ENCODE data around the gene RGL1. TPM values are rescaled to one million over a fixed set of nuclear protein-coding genes. Genes with fewer than 3 reads are reported as not detected.

RGL1 gene
- total and polyA plus RNA-seq, 7 donors = 0.93 to 6.8 (median 3.9) TPM

DNA sequence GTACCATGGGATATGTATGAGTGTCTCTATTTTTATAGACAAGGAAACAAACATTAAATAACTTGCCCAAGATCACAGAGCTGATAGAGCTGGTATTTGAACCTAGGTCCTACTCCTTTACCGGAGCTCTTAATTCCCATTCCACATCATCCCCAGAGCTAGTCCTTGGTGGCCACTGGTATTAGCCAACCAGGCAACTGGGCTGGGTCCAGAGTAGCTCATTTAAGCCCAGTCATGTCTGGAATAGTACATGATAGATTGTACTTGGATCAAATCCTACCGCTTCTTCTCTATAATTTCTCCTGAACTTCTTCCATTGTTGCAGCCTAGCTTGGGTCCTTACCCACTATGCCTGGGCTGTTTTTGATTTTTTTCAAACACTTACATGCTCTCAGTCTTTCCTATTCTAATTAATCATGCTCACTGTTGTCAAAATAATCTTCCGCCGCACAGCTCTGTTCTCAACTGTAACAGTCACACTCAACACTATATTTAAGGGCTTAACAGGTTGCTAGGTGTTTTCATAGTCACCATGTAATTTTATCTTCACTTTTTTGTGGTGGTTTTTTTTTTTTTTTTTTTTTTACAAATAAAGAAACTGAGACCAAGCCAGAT, 152.4 kb downstream of the RGL1 start:
- no peak overlapping the region for H3K4me3 ChIP-seq
- no peaks in the 10 kb centered on the region for H3K4me1 ChIP-seq
- H3K27me3 ChIP-seq (ENCODE audit: insufficient read depth in 3 of 3, low read length in 2 of 3) = no peaks in the 10 kb centered on the region
- peak; percentile 26 to 45 (median 36) for ATAC-seq
- H3K9me3 ChIP-seq = no peaks in the 10 kb centered on the region
- intact Hi-C loops (cut with DNase I) = no loop called here
- H3K36me3 ChIP-seq (ENCODE audit: insufficient read depth in 1 of 2, low read depth in 1 of 2) = no peaks in the 10 kb centered on the region
- DNase-seq = peak in 1 of 2 donors; percentile 45
- H3K27ac ChIP-seq = peak overlapping the region; percentile 24
- TF ChIP-seq, protein P1, sequence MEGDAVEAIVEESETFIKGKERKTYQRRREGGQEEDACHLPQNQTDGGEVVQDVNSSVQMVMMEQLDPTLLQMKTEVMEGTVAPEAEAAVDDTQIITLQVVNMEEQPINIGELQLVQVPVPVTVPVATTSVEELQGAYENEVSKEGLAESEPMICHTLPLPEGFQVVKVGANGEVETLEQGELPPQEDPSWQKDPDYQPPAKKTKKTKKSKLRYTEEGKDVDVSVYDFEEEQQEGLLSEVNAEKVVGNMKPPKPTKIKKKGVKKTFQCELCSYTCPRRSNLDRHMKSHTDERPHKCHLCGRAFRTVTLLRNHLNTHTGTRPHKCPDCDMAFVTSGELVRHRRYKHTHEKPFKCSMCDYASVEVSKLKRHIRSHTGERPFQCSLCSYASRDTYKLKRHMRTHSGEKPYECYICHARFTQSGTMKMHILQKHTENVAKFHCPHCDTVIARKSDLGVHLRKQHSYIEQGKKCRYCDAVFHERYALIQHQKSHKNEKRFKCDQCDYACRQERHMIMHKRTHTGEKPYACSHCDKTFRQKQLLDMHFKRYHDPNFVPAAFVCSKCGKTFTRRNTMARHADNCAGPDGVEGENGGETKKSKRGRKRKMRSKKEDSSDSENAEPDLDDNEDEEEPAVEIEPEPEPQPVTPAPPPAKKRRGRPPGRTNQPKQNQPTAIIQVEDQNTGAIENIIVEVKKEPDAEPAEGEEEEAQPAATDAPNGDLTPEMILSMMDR (IDR thresholded peaks at IDR 0.05) = no peak
- WGBS, 3 donors = 81 to 87% (median 85%) methylated on average over 4 of the region's 4 CpGs

DNA sequence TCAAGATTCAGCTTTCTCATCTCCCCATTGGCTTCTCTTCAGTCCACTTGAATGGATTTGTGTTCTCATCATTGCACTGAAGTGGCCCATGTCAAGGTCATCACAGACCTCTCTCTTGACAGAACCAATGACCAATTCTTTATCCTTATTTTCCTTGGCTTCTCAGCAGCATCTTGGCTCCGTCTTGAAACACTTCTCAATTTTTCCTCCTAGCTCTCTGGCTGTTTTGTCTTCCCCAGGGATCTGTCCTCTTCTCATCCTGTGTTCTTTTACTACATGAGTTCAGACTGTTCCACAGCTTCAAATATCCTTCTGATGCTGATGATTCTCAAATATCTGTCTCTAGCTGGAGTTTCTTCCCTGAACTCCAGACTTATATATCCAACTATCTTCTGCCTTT, 154.0 kb downstream of the RGL1 start:
- TF ChIP-seq, protein P1 (IDR thresholded peaks at IDR 0.05) = no peak
- no peaks in the 10 kb centered on the region for H3K27me3 ChIP-seq (ENCODE audit: insufficient read depth in 3 of 3, low read length in 2 of 3)
- H3K27ac ChIP-seq = no peak overlapping the region
- H3K4me3 ChIP-seq = no peak overlapping the region
- WGBS, 3 donors = 58 to 88% (median 58%) methylated on average over 1 of the region's 1 CpG
- peaks cover 0 to 3% of the 10 kb centered on the region in 2 donors for H3K36me3 ChIP-seq (ENCODE audit: insufficient read depth in 1 of 2, low read depth in 1 of 2)
- ATAC-seq (peak in 3 of 4 donors; percentile 38 to 64 (median 57)), DNase-seq (no peak)
- H3K9me3 ChIP-seq = no peaks in the 10 kb centered on the region
- H3K4me1 ChIP-seq = no peaks in the 10 kb centered on the region
- intact Hi-C loops (cut with DNase I) = no loop called here

DNA sequence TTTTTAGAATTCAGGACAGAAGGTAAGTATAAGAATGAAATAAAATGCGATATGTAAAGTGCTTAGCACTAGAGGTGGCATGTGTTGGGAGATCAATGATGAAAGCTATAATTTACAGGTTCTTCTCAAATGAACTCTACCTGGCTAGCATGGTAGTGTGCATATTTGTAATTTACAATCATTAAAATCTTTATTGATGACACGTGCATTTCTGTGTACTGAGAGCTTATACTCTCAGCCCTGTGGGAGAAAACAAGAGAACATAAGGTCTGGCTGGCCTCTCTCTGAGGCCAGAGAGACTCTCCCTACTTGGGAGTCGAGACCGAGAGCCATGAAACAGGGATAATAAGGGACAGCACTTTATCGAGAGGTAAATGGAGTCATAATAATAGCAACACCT, 156.2 kb downstream of the RGL1 start:
- no peaks in the 10 kb centered on the region for H3K27me3 ChIP-seq (ENCODE audit: insufficient read depth in 3 of 3, low read length in 2 of 3)
- 89 to 97% (median 95%) methylated on average over 5 of the region's 5 CpGs for WGBS, 3 donors
- peaks cover 0 to 3% of the 10 kb centered on the region in 2 donors for H3K36me3 ChIP-seq (ENCODE audit: insufficient read depth in 1 of 2, low read depth in 1 of 2)
- no peaks in the 10 kb centered on the region for H3K9me3 ChIP-seq
- DNase-seq (no peak), ATAC-seq (no peak)
- no peak overlapping the region for H3K27ac ChIP-seq
- H3K4me1 ChIP-seq = no peaks in the 10 kb centered on the region
- TF ChIP-seq, protein P1 (IDR thresholded peaks at IDR 0.05) = no peak
- H3K4me3 ChIP-seq = no peak overlapping the region
- intact Hi-C loops (cut with DNase I) = no loop called here

DNA sequence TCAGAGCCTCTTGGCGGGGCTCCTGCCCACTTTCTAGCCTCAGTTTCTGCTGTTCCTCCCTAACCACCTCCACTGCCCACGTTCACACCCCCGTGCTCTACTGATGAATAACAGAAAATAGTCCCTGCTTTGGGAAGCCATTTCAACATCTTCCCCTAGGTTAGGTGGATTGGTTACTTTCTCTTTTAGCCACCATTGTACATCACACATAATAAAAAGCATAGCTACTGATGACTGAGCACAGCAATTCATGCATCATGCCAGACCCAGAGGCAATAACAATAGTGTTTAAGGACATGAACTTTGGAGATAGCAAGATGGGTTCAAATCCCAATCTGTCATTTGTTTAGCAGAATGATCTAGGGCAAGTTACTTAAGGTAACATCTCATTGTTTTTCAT, 158.0 kb downstream of the RGL1 start:
- intact Hi-C loops (cut with DNase I) = no loop called here
- Histone ChIP-seq H3K36me3 (ENCODE audit: insufficient read depth in 1 of 2, low read depth in 1 of 2) (peaks cover 0 to 3% of the 10 kb centered on the region in 2 donors), H3K27me3 (ENCODE audit: insufficient read depth in 3 of 3, low read length in 2 of 3) (no peaks in the 10 kb centered on the region), H3K9me3 (no peaks in the 10 kb centered on the region), H3K4me1 (no peaks in the 10 kb centered on the region), H3K27ac (no peak overlapping the region), H3K4me3 (no peak overlapping the region)
- ATAC-seq (no peak), DNase-seq (no peak)
- TF ChIP-seq, protein P1 (IDR thresholded peaks at IDR 0.05) = no peak
- 95 to 98% (median 98%) methylated on average over 3 of the region's 3 CpGs for WGBS, 3 donors

DNA sequence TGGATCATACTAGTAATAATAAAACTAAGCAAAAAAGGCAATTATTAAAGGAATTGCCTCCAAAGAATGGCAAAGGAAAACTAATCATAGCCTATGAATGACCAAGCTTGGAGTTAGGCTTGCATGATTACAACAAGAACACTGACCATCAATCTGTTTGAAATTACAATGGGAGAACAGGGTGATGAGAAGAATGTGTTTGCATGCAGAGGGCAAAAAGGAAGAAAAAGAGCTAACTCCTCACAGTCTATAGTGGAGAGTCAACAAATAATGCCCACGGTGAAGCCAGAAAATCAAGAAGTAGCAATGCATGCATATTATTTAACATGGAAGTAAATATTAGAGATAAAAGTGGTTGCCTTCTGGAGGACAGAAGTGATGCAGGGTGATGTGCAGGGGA, 160.8 kb downstream of the RGL1 start:
- WGBS, 3 donors = 90 to 95% (median 91%) methylated on average over 1 of the region's 1 CpG
- Histone ChIP-seq H3K27me3 (ENCODE audit: insufficient read depth in 3 of 3, low read length in 2 of 3) (no peaks in the 10 kb centered on the region), H3K9me3 (no peaks in the 10 kb centered on the region), H3K36me3 (ENCODE audit: insufficient read depth in 1 of 2, low read depth in 1 of 2) (peaks cover 0 to 10% of the 10 kb centered on the region in 2 donors), H3K4me1 (no peaks in the 10 kb centered on the region), H3K27ac (no peak overlapping the region), H3K4me3 (no peak overlapping the region)
- intact Hi-C loops (cut with DNase I) = no loop called here
- TF ChIP-seq, protein P1 (IDR thresholded peaks at IDR 0.05) = no peak
- DNase-seq (no peak), ATAC-seq (no peak)
